ENCODE results near the gene MRPL43. TPM values are rescaled to one million over a fixed set of nuclear protein-coding genes. Genes with fewer than 3 reads are reported as not detected.
A peak's percentile ranks its signal among the peaks of the same experiment; 100 is the strongest.

The MRPL43 gene
- total and polyA plus RNA-seq, 2 experiments from 2014 or later, result 60.1 to 112 TPM

- DNase-seq (ENCODE audit: low spot score), result no peak
- Histone ChIP-seq H3K36me3 (replicated peaks; ENCODE audit: insufficient read depth, low read depth) (no peaks in the 10 kb centered on the region), H3K79me2 (no peaks in the 10 kb centered on the region), H3K27me3 (peaks cover 4% of the 10 kb centered on the region), H3K4me1 (ENCODE audit: insufficient read depth) (peaks cover 12% of the 10 kb centered on the region), H3K27ac (no peak overlapping the region), H3K4me3 (no peak overlapping the region), H4K20me1 (ENCODE audit: insufficient read depth, poor library complexity, severe bottlenecking) (no peaks in the 10 kb centered on the region), H3K9me2 (replicated peaks; ENCODE audit: insufficient read depth) (no peaks in the 10 kb centered on the region), H3K4me2 (peak overlapping the region; percentile 69), H3K9me3 (ENCODE audit: low read depth) (no peaks in the 10 kb centered on the region), H2AFZ (no peak overlapping the region)
- TF ChIP-seq EZH2 (IDR thresholded peaks at IDR 0.05; ENCODE audit: borderline replicate concordance) (no peak), EZH2phosphoT487 (IDR thresholded peaks at IDR 0.05; ENCODE audit: low read depth, severe bottlenecking, unreplicated experiment) (no peak), CTCF (IDR thresholded peaks at IDR 0.05; ENCODE audit: poor library complexity) (no peak)
- WGBS (ENCODE audit: low lambda C conversion rate, missing lambda C conversion rate), result 49% methylated on average over 15 of the region's 20 CpGs
These were observed 30.9 kb upstream of the MRPL43 start for GRCh38 chr10:101018118-101018599.

DNA sequence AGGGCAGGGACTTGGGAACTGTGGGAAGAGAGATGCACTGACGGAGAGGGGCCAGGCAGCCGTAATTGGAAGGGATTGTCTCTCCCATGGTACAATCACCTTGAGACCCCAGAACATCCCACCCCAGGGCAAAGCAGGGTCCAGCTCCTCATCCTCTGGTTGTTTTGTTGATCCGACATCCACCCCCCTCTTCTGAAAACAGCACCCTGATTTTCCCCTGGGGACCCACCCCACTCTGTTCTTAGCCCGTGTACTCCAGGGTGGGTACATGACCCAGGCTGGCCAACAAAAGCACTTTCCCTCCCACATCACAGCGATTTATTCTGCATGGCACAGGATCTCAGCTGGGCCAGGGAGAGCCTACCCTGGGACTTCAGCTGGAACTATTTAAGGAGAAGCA is 29.5 kb upstream of the MRPL43 start:
- Histone ChIP-seq H3K9me3 (ENCODE audit: low read depth) (no peaks in the 10 kb centered on the region), H3K4me2 (no peak overlapping the region), H3K36me3 (replicated peaks; ENCODE audit: insufficient read depth, low read depth) (no peaks in the 10 kb centered on the region), H4K20me1 (ENCODE audit: insufficient read depth, poor library complexity, severe bottlenecking) (no peaks in the 10 kb centered on the region), H3K79me2 (no peaks in the 10 kb centered on the region), H2AFZ (no peak overlapping the region), H3K9me2 (replicated peaks; ENCODE audit: insufficient read depth) (no peaks in the 10 kb centered on the region), H3K27me3 (peaks cover 4% of the 10 kb centered on the region), H3K27ac (no peak overlapping the region), H3K4me1 (ENCODE audit: insufficient read depth) (peaks cover 15% of the 10 kb centered on the region), H3K4me3 (no peak overlapping the region)
- TF ChIP-seq EZH2phosphoT487 (IDR thresholded peaks at IDR 0.05; ENCODE audit: low read depth, severe bottlenecking, unreplicated experiment) (no peak), EZH2 (IDR thresholded peaks at IDR 0.05; ENCODE audit: borderline replicate concordance) (no peak), CTCF (IDR thresholded peaks at IDR 0.05; ENCODE audit: poor library complexity) (no peak)
- 76% methylated on average over 5 of the region's 5 CpGs for WGBS (ENCODE audit: low lambda C conversion rate, missing lambda C conversion rate)
- DNase-seq (ENCODE audit: low spot score), result no peak

DNA sequence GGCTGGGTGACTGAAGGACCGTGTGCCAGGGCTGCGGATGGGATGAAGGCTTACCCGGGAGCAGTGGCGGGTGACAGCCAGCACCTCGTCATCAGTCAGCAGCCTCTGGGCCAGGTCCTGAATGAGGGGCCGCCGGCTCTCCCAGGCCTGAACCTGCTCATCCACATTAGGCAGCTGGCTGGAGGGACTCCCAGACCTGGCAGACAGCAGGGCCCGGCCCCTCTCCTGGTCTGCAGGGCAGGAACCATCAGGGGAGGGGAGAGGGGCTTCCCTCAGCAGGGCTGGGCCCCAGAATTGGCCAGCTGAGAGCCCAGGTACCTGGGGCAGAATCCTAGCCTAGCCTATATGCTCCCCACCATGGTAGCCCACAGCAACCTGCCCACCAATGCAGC is 28.3 kb upstream of the MRPL43 start:
- TF ChIP-seq EZH2 (IDR thresholded peaks at IDR 0.05; ENCODE audit: borderline replicate concordance) (no peak), EZH2phosphoT487 (IDR thresholded peaks at IDR 0.05; ENCODE audit: low read depth, severe bottlenecking, unreplicated experiment) (no peak), CTCF (IDR thresholded peaks at IDR 0.05; ENCODE audit: poor library complexity) (no peak)
- Histone ChIP-seq H3K9me2 (replicated peaks; ENCODE audit: insufficient read depth) (no peaks in the 10 kb centered on the region), H4K20me1 (ENCODE audit: insufficient read depth, poor library complexity, severe bottlenecking) (no peaks in the 10 kb centered on the region), H3K79me2 (no peaks in the 10 kb centered on the region), H3K27ac (no peak overlapping the region), H3K4me2 (no peak overlapping the region), H3K4me1 (ENCODE audit: insufficient read depth) (peaks cover 15% of the 10 kb centered on the region), H2AFZ (no peak overlapping the region), H3K27me3 (peaks cover 4% of the 10 kb centered on the region), H3K36me3 (replicated peaks; ENCODE audit: insufficient read depth, low read depth) (no peaks in the 10 kb centered on the region), H3K9me3 (ENCODE audit: low read depth) (no peaks in the 10 kb centered on the region), H3K4me3 (no peak overlapping the region)
- 78% methylated on average over 8 of the region's 8 CpGs for WGBS (ENCODE audit: low lambda C conversion rate, missing lambda C conversion rate)
- DNase-seq (ENCODE audit: low spot score), result no peak

Data from hepatocyte (in vitro differentiated cells).